PC-3 (cell line): ENCODE results near the gene HNRNPL. TPM values are rescaled to one million over a fixed set of nuclear protein-coding genes. Genes with fewer than 3 reads are reported as not detected.

Source experiments
- ATAC-seq: fragments of 200-7000 bp; cut with Tn5 transposase; 2 replicates; pipeline ENCODE4 v1.9.1; 2020; ENCODE audit warnings: mild to moderate bottlenecking, moderate library complexity
- BruUV-seq: library from RNA; stranded (reverse); fragments of 400-500 nt; replicated peaks from 2 replicates; lab custom pipeline; 2021; lab: Mats Ljungman, UMichigan
- CTCF ChIA-PET: fragments of 300-600 bp; sonication (Branson Sonifier 250); formaldehyde crosslinking; loops from one replicate; lab custom pipeline; 2022; ENCODE audit warnings: antibody characterized with exemption; lab: Charles Lee
- POLR2A ChIA-PET: fragments of 300-600 bp; sonication (Branson Sonifier 250); formaldehyde crosslinking; loops from one replicate; lab custom pipeline; 2022; ENCODE audit warnings: antibody characterized with exemption; ENCODE audit not compliant: unreplicated experiment; lab: Charles Lee
- DNase-seq: peaks from one replicate; pipeline ENCODE4 v3.0.0-alpha.2; 2015
- H2AFZ ChIP-seq: fragments of 300-600 bp; sonication (generic); 2 replicates; pipeline ENCODE4 v1.6.0; 2016; ENCODE audit warnings: antibody characterized with exemption, low read length
- H3F3A ChIP-seq: fragments of 300-600 bp; sonication (generic); one replicate; pipeline ENCODE4 v1.6.0; 2017; ENCODE audit warnings: antibody characterized with exemption, low read length, control low read depth, mild to moderate bottlenecking; ENCODE audit not compliant: unreplicated experiment
- H3K27ac ChIP-seq: fragments of 300-600 bp; sonication (generic); 2 replicates; pipeline ENCODE4 v1.5.1; 2016; ENCODE audit warnings: mild to moderate bottlenecking, low read length
- H3K27me3 ChIP-seq: fragments of 300-600 bp; sonication (generic); 2 replicates; pipeline ENCODE4 v1.6.1; 2016; ENCODE audit warnings: low read length, mixed read lengths
- H3K36me3 ChIP-seq: fragments of 300-600 bp; sonication (generic); 2 replicates; pipeline ENCODE4 v1.6.1; 2016; ENCODE audit warnings: low read depth, mixed run types, low read length, mixed read lengths
- H3K4me1 ChIP-seq: fragments of 300-600 bp; sonication (generic); 2 replicates; pipeline ENCODE4 v1.5.1; 2016; ENCODE audit warnings: low read length; ENCODE audit not compliant: insufficient read depth
- H3K4me2 ChIP-seq: fragments of 300-600 bp; sonication (generic); 2 replicates; pipeline ENCODE4 v1.6.0; 2016; ENCODE audit warnings: low read length
- H3K4me3 ChIP-seq: fragments of 300-600 bp; sonication (generic); 2 replicates; pipeline ENCODE4 v1.5.1; 2016; ENCODE audit warnings: mild to moderate bottlenecking, low read length, mixed read lengths
- H3K79me2 ChIP-seq: fragments of 300-600 bp; sonication (generic); 2 replicates; pipeline ENCODE4 v1.6.1; 2017; ENCODE audit warnings: low read length, mixed read lengths
- H3K9ac ChIP-seq: fragments of 300-600 bp; sonication (generic); 2 replicates; pipeline ENCODE4 v1.6.0; 2016; ENCODE audit warnings: mild to moderate bottlenecking, low read length
- H3K9me2 ChIP-seq: fragments of 300-600 bp; sonication (generic); replicated peaks from 2 replicates; pipeline ENCODE4 v1.6.1; 2016; ENCODE audit warnings: mixed run types, low read length, mixed read lengths
- H3K9me3 ChIP-seq: fragments of 300-600 bp; sonication (generic); 2 replicates; pipeline ENCODE4 v1.6.1; 2016; ENCODE audit warnings: low read length, mixed read lengths
- H4K20me1 ChIP-seq: fragments of 300-600 bp; sonication (generic); 2 replicates; pipeline ENCODE4 v1.6.1; 2016; ENCODE audit warnings: low read length, mixed read lengths
- EZH2 ChIP-seq: fragments of 300-600 bp; sonication (generic); IDR thresholded peaks from one replicate; pipeline ENCODE4 v1.6.1; 2017; ENCODE audit warnings: antibody characterized with exemption, mild to moderate bottlenecking, low read length; ENCODE audit not compliant: unreplicated experiment
- EZH2phosphoT487 ChIP-seq: fragments of 300-600 bp; sonication (generic); IDR thresholded peaks from 2 replicates; pipeline ENCODE4 v1.6.1; 2018; ENCODE audit warnings: mild to moderate bottlenecking, antibody characterized with exemption, low read length, borderline replicate concordance
- intact Hi-C: fragments of 100-400 bp; cut with micrococcal nuclease; formaldehyde crosslinking; loops from 2 replicates; pipeline ENCODE4 v1.9.0; 2023
- total RNA-seq: library from RNA; depleted of rRNA; stranded (reverse); fragments of >200 nt; gene quantifications from 2 replicates; pipeline ENCODE4 v1.2.3, GENCODE V29; 2014
- TF ChIP-seq, protein P1 (sequence below): fragments of 300-600 bp; sonication (generic); conservative IDR thresholded peaks from 2 replicates; pipeline ENCODE4 v1.5.1; 2017; ENCODE audit warnings: antibody characterized with exemption, low read depth, mild to moderate bottlenecking, low read length

HNRNPL gene
- total RNA-seq, 1 experiment from 2014 or later = 315 TPM

DNA sequence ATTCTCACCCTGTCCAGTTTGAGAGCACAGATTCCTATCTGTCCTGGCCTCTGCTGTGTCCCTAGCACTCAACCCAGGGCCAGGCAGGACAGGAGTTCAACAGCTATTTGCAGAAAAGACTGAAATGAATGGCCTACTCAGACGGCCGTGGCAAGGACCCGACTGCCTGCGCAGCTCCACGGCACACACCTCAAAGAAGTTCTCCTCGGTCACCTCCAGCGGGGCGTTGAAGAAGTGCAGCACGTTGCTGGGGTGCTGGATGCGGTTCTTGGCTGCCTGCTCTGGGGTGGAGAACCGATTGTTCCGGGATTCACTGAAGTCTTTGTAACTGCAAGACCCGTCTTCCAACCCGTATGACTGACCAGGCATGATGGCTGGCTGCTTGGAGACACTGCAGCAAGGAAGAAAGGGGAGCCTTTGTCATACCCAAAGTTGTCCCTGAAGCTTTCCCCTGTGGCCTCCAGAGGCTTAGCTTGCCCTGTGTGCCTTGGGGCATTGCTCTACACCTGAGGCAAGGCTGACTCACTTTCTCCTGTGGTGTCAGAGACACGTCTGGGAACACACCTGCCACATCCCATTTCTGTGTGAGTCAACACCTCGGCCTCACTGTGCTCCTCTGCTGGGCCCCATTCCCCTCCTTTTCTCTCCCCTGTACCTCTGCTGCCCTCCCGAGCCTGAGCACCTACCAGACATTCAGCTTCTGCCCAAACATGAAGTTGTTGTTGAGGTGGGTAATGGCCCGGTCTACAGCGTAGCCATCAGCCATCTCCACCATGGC is 11.4 kb downstream of the HNRNPL start:
- H3F3A ChIP-seq = peaks cover 10% of the 10 kb centered on the region
- H3K79me2 ChIP-seq = peaks cover 29% of the 10 kb centered on the region
- no peak overlapping the region for H2AFZ ChIP-seq
- no peaks in the 10 kb centered on the region for H3K27me3 ChIP-seq
- H3K4me3 ChIP-seq = peak overlapping the region; percentile 28
- TF ChIP-seq EZH2phosphoT487 (no peak), EZH2 (no peak)
- TF ChIP-seq, protein P1, sequence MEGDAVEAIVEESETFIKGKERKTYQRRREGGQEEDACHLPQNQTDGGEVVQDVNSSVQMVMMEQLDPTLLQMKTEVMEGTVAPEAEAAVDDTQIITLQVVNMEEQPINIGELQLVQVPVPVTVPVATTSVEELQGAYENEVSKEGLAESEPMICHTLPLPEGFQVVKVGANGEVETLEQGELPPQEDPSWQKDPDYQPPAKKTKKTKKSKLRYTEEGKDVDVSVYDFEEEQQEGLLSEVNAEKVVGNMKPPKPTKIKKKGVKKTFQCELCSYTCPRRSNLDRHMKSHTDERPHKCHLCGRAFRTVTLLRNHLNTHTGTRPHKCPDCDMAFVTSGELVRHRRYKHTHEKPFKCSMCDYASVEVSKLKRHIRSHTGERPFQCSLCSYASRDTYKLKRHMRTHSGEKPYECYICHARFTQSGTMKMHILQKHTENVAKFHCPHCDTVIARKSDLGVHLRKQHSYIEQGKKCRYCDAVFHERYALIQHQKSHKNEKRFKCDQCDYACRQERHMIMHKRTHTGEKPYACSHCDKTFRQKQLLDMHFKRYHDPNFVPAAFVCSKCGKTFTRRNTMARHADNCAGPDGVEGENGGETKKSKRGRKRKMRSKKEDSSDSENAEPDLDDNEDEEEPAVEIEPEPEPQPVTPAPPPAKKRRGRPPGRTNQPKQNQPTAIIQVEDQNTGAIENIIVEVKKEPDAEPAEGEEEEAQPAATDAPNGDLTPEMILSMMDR = peak; percentile 60
- POLR2A ChIA-PET = interaction anchor here (0.6 to 0.8 kb wide), 4 partner anchors 11 to 200 kb away, joined by 3 to 6 read pairs (median 4); no protein-coding TSS in a partner anchor
- peak overlapping the region; percentile 99 for H3K27ac ChIP-seq
- TSS peak; percentile 85 for BruUV-seq
- H3K4me1 ChIP-seq = peaks cover 54% of the 10 kb centered on the region
- H3K9ac ChIP-seq = peak overlapping the region; percentile 92
- intact Hi-C loops = loop anchor here (5.0 kb wide), 2 partner anchors 106 to 201 kb away; no protein-coding TSS in a partner anchor
- no peaks in the 10 kb centered on the region for H3K9me3 ChIP-seq
- H3K9me2 ChIP-seq = no peaks in the 10 kb centered on the region
- ATAC-seq (peak; percentile 69), DNase-seq (peak; percentile 94)
- CTCF ChIA-PET = interaction anchor here (0.5 to 0.6 kb wide), 4 partner anchors 13 to 245 kb away, joined by 3 to 5 read pairs (median 4); no protein-coding TSS in a partner anchor
- H4K20me1 ChIP-seq = peaks cover 7% of the 10 kb centered on the region; the same call in 1 of the 2 replicates
- peaks cover 52% of the 10 kb centered on the region for H3K36me3 ChIP-seq
- H3K4me2 ChIP-seq = peak overlapping the region; percentile 62

DNA sequence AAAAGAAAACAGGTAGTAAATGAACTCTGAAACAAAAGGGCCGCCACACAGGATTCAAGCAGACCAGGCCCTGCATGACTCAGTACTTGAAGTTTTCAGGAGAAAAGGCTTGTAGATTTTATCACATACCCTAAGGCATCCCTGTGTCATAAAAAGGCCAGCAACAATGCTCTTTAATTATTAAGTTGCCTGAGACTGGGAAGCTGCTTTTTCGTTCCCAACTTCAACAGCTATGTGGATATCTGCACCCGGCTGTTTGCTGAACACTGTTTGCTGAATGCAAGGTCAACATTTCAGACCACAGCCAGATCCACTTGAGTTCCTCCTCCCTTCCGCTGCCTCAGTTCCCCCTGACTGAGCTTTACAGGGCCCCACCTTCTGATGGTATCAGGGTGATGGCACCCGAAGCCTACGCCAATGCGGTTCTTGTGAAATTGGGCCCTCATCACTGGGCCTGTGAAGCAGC is 12.1 kb downstream of the HNRNPL start:
- peak overlapping the region; percentile 62 for H3K4me2 ChIP-seq
- H3K79me2 ChIP-seq = peaks cover 22% of the 10 kb centered on the region; the same call in 1 of the 2 replicates
- ATAC-seq = peak; percentile 45
- intact Hi-C loops = loop anchor here (5.0 kb wide), 2 partner anchors 105 to 200 kb away; no protein-coding TSS in a partner anchor
- no TSS peak for BruUV-seq
- peak overlapping the region; percentile 28 for H3K4me3 ChIP-seq
- peak; percentile 92 for DNase-seq
- no peak overlapping the region for H2AFZ ChIP-seq
- H3K27ac ChIP-seq = peak overlapping the region; percentile 99
- H3K27me3 ChIP-seq = no peaks in the 10 kb centered on the region
- no peaks in the 10 kb centered on the region for H3K9me2 ChIP-seq
- TF ChIP-seq EZH2 (no peak), EZH2phosphoT487 (no peak)
- TF ChIP-seq, protein P1 = no peak
- peaks cover 7% of the 10 kb centered on the region; the same call in 1 of the 2 replicates for H4K20me1 ChIP-seq
- H3K9ac ChIP-seq = peak overlapping the region; percentile 92
- ChIA-PET CTCF (interaction anchor here (0.5 to 0.6 kb wide), 2 partner anchors 72 to 246 kb away, joined by 3 read pairs; no protein-coding TSS in a partner anchor), POLR2A (interaction anchor here (0.5 to 0.8 kb wide), 5 partner anchors 11 to 294 kb away, joined by 3 to 6 read pairs (median 4); no protein-coding TSS in a partner anchor)
- H3F3A ChIP-seq = peaks cover 10% of the 10 kb centered on the region
- peaks cover 55% of the 10 kb centered on the region for H3K4me1 ChIP-seq
- H3K9me3 ChIP-seq = no peaks in the 10 kb centered on the region
- peaks cover 45% of the 10 kb centered on the region for H3K36me3 ChIP-seq
